ENCODE data around the gene ZNF326. TPM values are rescaled to one million over a fixed set of nuclear protein-coding genes. Genes with fewer than 3 reads are reported as not detected.

The ZNF326 gene
- total and polyA plus RNA-seq, 2 of the 8 experiments (the other 6 are each of a cell fraction or from before 2014, with no cell fraction given), result 12.2 to 30.6 TPM

DNA sequence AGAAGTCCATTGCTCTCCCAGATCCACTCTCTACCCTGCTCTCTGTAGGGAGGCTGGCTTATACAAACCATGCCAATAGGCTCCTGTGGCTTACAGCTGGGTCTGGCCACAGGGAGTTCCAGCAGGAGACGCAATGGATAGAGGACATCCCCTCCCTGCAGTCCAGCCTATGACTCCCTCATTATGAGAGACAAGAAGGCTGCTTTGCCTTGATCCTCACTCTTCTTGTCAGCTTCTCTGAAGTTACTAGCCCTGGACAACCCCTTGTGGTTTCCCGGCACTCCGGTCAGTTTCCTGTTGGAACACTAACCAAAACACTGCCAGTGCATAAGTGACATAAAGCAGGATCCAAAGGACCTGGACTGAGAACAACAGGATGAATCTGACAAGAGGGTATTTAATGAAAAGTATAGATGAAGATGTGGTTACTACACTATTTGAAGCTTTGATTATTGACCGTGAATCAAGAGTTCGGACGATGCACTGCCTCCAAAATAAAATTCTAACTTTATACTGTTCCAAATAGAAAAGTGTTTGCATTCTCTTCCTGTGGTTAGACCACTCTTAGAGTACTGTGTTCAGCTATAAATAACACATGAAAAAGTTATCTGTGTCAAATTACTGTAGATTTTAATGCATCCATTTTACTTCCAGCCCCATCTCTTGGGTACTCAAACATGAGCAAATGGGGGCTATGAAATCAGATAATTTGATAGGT lies 32.7 kb upstream of the ZNF326 start (continued):
- no peak for TF ChIP-seq NANOG (IDR thresholded peaks at IDR 0.05; ENCODE audit: insufficient read depth, low read depth, low read length, poor library complexity, severe bottlenecking)

Measured in H1 (cell line).